ENCODE measurements around the gene GAGE12J. TPM values are rescaled to one million over a fixed set of nuclear protein-coding genes. Genes with fewer than 3 reads are reported as not detected.

GAGE12J gene, protein sequence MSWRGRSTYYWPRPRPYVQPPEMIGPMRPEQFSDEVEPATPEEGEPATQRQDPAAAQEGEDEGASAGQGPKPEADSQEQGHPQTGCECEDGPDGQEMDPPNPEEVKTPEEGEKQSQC
- total RNA-seq = not detected in 2 replicates

DNA sequence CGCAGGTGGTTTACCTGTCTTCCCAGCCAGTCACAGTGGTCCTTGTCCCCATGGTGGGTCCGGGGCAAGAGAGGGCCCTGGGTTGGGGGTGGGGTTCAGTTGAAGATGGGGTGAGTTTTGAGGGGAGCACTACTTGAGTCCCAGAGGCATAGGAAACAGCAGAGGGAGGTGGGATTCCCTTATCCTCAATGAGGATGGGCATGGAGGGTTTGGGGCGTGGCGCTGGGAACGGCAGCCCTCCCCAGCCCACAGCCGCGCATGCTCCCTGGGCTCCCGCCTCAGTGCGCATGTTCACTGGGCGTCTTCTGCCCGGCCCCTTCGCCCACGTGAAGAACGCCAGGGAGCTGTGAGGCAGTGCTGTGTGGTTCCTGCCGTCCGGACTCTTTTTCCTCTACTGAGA, at the start of gene GAGE12J:
Gene GAGE12J, plus strand, starts transcription at position 301 of the 400 bp plus-strand sequence. CDS start 1,157 bp downstream, outside the sequence.

DNA sequence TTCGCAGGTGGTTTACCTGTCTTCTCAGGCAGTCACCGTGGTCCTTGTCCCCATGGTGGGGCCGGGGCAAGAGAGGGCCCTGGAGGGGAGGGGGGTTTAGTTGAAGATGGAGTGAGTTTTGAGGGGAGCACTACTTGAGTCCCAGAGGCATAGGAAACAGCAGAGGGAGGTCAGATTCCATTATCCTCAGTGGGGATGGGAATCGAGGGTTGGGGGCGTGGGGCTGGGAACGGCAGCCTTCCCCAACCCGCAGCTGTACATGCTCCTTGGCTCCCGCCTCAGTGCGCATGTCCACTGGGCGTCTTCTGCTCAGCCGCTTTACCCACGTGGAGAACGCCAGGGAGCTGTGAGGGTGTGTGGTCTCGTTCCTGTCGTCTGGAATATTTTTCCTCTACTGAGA, 18.5 kb upstream of the GAGE12J start, which contains the start of gene GAGE10:
Gene GAGE10, plus strand, starts transcription at position 301 of the 400 bp plus-strand sequence. CDS start 1,214 bp downstream, outside the sequence.

DNA sequence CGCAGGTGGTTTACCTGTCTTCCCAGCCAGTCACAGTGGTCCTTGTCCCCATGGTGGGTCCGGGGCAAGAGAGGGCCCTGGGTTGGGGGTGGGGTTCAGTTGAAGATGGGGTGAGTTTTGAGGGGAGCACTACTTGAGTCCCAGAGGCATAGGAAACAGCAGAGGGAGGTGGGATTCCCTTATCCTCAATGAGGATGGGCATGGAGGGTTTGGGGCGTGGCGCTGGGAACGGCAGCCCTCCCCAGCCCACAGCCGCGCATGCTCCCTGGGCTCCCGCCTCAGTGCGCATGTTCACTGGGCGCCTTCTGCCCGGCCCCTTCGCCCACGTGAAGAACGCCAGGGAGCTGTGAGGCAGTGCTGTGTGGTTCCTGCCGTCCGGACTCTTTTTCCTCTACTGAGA, 9.4 kb downstream of the GAGE12J start, which contains the start of gene GAGE13:
Gene GAGE13, plus strand, starts transcription at position 301 of the 400 bp plus-strand sequence. CDS start 1,156 bp downstream, outside the sequence.

Other genes with a start within 250 kb of the GAGE12J start
- 16.3 and 19.3 TPM in 2 replicates for gene PRAF2, start 248.0 kb upstream of the GAGE12J start, total RNA-seq
- 23.1 and 34.7 TPM in 2 replicates for gene WDR45, start 242.2 kb upstream of the GAGE12J start, total RNA-seq
- 21.4 and 22.3 TPM in 2 replicates for gene GPKOW, start 198.3 kb upstream of the GAGE12J start, total RNA-seq
- 1.7 and 4.5 TPM in 2 replicates for gene MAGIX, start 159.3 kb upstream of the GAGE12J start, total RNA-seq
- gene PLP2, start 150.1 kb upstream of the GAGE12J start, total RNA-seq = 97.5 and 130 TPM in 2 replicates
- 33.0 and 34.0 TPM in 2 replicates for gene PRICKLE3, start 135.7 kb upstream of the GAGE12J start, total RNA-seq
- 0.14 and 0.51 TPM in 2 replicates for gene SYP, start 121.8 kb upstream of the GAGE12J start, total RNA-seq
- gene CACNA1F, start 88.7 kb upstream of the GAGE12J start, total RNA-seq = under 0.01 TPM in 1 of 2 replicates, not detected in the other
- gene CCDC22, start 86.6 kb upstream of the GAGE12J start, total RNA-seq = 21.3 and 24.3 TPM in 2 replicates
- gene FOXP3, start 57.3 kb upstream of the GAGE12J start, total RNA-seq = not detected in 2 replicates
- gene PPP1R3F, start 52.2 kb upstream of the GAGE12J start, total RNA-seq = 4.7 and 6.2 TPM in 2 replicates
- not detected in 2 replicates for gene GAGE10, start 18.4 kb upstream of the GAGE12J start, total RNA-seq
- gene GAGE13, start 9.5 kb downstream of the GAGE12J start, total RNA-seq = not detected in 2 replicates
- gene GAGE12C, start 210.1 kb downstream of the GAGE12J start, total RNA-seq = not detected in 2 replicates
- gene GAGE12D, start 219.7 kb downstream of the GAGE12J start, total RNA-seq = not detected in 2 replicates
- not detected in 2 replicates for gene GAGE12E, start 229.3 kb downstream of the GAGE12J start, total RNA-seq
- not detected in 2 replicates for gene GAGE12F, start 238.8 kb downstream of the GAGE12J start, total RNA-seq
- gene GAGE12G, start 248.4 kb downstream of the GAGE12J start, total RNA-seq = not detected in 2 replicates